ENCODE data around the gene FERD3L. TPM values are rescaled to one million over a fixed set of nuclear protein-coding genes. Genes with fewer than 3 reads are reported as not detected.

FERD3L gene
- total and polyA plus RNA-seq, 2 experiments from 2014 or later = not detected

DNA sequence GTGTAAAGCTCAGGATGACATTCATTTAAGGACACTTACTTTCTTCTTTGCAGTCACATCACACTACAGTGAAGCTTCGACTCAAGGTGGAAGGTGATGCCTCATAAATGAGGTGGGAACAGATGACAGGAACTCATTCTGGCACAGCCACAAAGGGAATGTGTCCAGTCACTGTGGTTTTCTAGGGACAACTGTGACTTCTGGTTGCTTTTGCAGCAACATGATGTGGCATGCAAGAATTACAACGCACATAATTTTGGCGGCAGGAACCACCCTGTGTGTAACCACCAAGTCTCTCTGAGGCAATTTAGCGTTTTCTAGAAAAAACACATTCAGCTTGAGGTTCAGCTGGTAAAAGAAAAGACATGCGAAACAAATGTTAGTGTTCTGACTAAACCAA is 32.0 kb upstream of the FERD3L start:
- DNase-seq (ENCODE audit: low spot score) (no peak), ATAC-seq (no peak)
- Histone ChIP-seq H3K27ac (ENCODE audit: low read depth) (no peak overlapping the region), H3K4me3 (no peak overlapping the region), H3K27me3 (ENCODE audit: insufficient read depth) (no peaks in the 10 kb centered on the region), H3K4me1 (ENCODE audit: insufficient read depth) (peaks cover 13% of the 10 kb centered on the region), H3K4me2 (no peak overlapping the region), H3K79me2 (replicated peaks; ENCODE audit: insufficient read depth) (no peaks in the 10 kb centered on the region), H3K36me3 (ENCODE audit: insufficient read depth) (no peaks in the 10 kb centered on the region), H2AFZ (peak overlapping the region; percentile 16; the same call in 1 of the 2 replicates), H3K9me2 (ENCODE audit: insufficient read depth) (no peaks in the 10 kb centered on the region), H4K20me1 (replicated peaks; ENCODE audit: insufficient read depth) (no peaks in the 10 kb centered on the region), H3F3A (replicated peaks; ENCODE audit: low read depth) (no peaks in the 10 kb centered on the region)
- TF ChIP-seq, protein P1, sequence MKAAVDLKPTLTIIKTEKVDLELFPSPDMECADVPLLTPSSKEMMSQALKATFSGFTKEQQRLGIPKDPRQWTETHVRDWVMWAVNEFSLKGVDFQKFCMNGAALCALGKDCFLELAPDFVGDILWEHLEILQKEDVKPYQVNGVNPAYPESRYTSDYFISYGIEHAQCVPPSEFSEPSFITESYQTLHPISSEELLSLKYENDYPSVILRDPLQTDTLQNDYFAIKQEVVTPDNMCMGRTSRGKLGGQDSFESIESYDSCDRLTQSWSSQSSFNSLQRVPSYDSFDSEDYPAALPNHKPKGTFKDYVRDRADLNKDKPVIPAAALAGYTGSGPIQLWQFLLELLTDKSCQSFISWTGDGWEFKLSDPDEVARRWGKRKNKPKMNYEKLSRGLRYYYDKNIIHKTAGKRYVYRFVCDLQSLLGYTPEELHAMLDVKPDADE (IDR thresholded peaks at IDR 0.05) = no peak
- TF ChIP-seq JUNB (IDR thresholded peaks at IDR 0.05; ENCODE audit: unreplicated experiment) (no peak), ZNF114 (CRISPR knock-in tag; IDR thresholded peaks at IDR 0.05) (no peak), ZNF331 (CRISPR knock-in tag; IDR thresholded peaks at IDR 0.05; ENCODE audit: low read depth) (no peak), NANOG (IDR thresholded peaks at IDR 0.05; ENCODE audit: borderline replicate concordance) (no peak), STAT1 (IDR thresholded peaks at IDR 0.05; ENCODE audit: unreplicated experiment) (no peak), POLR2AphosphoS5 (IDR thresholded peaks at IDR 0.05; ENCODE audit: low read depth) (no peak), EZH2 (IDR thresholded peaks at IDR 0.05; ENCODE audit: low read depth, unreplicated experiment) (no peak), CREB1 (CRISPR knock-in tag; IDR thresholded peaks at IDR 0.05; ENCODE audit: low read depth) (no peak), EZH2phosphoT487 (IDR thresholded peaks at IDR 0.05; ENCODE audit: unreplicated experiment) (no peak)
- TF ChIP-seq, protein P2, sequence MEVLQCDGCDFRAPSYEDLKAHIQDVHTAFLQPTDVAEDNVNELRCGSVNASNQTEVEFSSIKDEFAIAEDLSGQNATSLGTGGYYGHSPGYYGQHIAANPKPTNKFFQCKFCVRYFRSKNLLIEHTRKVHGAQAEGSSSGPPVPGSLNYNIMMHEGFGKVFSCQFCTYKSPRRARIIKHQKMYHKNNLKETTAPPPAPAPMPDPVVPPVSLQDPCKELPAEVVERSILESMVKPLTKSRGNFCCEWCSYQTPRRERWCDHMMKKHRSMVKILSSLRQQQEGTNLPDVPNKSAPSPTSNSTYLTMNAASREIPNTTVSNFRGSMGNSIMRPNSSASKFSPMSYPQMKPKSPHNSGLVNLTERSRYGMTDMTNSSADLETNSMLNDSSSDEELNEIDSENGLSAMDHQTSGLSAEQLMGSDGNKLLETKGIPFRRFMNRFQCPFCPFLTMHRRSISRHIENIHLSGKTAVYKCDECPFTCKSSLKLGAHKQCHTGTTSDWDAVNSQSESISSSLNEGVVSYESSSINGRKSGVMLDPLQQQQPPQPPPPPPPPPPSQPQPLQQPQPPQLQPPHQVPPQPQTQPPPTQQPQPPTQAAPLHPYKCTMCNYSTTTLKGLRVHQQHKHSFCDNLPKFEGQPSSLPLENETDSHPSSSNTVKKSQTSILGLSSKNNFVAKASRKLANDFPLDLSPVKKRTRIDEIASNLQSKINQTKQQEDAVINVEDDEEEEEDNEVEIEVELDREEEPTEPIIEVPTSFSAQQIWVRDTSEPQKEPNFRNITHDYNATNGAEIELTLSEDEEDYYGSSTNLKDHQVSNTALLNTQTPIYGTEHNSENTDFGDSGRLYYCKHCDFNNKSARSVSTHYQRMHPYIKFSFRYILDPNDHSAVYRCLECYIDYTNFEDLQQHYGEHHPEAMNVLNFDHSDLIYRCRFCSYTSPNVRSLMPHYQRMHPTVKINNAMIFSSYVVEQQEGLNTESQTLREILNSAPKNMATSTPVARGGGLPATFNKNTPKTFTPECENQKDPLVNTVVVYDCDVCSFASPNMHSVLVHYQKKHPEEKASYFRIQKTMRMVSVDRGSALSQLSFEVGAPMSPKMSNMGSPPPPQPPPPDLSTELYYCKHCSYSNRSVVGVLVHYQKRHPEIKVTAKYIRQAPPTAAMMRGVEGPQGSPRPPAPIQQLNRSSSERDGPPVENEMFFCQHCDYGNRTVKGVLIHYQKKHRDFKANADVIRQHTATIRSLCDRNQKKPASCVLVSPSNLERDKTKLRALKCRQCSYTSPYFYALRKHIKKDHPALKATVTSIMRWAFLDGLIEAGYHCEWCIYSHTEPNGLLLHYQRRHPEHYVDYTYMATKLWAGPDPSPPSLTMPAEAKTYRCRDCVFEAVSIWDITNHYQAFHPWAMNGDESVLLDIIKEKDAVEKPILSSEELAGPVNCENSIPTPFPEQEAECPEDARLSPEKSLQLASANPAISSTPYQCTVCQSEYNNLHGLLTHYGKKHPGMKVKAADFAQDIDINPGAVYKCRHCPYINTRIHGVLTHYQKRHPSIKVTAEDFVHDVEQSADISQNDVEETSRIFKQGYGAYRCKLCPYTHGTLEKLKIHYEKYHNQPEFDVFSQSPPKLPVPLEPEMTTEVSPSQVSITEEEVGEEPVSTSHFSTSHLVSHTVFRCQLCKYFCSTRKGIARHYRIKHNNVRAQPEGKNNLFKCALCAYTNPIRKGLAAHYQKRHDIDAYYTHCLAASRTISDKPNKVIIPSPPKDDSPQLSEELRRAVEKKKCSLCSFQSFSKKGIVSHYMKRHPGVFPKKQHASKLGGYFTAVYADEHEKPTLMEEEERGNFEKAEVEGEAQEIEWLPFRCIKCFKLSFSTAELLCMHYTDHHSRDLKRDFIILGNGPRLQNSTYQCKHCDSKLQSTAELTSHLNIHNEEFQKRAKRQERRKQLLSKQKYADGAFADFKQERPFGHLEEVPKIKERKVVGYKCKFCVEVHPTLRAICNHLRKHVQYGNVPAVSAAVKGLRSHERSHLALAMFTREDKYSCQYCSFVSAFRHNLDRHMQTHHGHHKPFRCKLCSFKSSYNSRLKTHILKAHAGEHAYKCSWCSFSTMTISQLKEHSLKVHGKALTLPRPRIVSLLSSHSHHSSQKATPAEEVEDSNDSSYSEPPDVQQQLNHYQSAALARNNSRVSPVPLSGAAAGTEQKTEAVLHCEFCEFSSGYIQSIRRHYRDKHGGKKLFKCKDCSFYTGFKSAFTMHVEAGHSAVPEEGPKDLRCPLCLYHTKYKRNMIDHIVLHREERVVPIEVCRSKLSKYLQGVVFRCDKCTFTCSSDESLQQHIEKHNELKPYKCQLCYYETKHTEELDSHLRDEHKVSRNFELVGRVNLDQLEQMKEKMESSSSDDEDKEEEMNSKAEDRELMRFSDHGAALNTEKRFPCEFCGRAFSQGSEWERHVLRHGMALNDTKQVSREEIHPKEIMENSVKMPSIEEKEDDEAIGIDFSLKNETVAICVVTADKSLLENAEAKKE (CRISPR knock-in tag; IDR thresholded peaks at IDR 0.05) = no peak
- TF ChIP-seq, protein P3, sequence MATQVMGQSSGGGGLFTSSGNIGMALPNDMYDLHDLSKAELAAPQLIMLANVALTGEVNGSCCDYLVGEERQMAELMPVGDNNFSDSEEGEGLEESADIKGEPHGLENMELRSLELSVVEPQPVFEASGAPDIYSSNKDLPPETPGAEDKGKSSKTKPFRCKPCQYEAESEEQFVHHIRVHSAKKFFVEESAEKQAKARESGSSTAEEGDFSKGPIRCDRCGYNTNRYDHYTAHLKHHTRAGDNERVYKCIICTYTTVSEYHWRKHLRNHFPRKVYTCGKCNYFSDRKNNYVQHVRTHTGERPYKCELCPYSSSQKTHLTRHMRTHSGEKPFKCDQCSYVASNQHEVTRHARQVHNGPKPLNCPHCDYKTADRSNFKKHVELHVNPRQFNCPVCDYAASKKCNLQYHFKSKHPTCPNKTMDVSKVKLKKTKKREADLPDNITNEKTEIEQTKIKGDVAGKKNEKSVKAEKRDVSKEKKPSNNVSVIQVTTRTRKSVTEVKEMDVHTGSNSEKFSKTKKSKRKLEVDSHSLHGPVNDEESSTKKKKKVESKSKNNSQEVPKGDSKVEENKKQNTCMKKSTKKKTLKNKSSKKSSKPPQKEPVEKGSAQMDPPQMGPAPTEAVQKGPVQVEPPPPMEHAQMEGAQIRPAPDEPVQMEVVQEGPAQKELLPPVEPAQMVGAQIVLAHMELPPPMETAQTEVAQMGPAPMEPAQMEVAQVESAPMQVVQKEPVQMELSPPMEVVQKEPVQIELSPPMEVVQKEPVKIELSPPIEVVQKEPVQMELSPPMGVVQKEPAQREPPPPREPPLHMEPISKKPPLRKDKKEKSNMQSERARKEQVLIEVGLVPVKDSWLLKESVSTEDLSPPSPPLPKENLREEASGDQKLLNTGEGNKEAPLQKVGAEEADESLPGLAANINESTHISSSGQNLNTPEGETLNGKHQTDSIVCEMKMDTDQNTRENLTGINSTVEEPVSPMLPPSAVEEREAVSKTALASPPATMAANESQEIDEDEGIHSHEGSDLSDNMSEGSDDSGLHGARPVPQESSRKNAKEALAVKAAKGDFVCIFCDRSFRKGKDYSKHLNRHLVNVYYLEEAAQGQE (IDR thresholded peaks at IDR 0.05; ENCODE audit: unreplicated experiment) = no peak
- TF ChIP-seq, protein P4, sequence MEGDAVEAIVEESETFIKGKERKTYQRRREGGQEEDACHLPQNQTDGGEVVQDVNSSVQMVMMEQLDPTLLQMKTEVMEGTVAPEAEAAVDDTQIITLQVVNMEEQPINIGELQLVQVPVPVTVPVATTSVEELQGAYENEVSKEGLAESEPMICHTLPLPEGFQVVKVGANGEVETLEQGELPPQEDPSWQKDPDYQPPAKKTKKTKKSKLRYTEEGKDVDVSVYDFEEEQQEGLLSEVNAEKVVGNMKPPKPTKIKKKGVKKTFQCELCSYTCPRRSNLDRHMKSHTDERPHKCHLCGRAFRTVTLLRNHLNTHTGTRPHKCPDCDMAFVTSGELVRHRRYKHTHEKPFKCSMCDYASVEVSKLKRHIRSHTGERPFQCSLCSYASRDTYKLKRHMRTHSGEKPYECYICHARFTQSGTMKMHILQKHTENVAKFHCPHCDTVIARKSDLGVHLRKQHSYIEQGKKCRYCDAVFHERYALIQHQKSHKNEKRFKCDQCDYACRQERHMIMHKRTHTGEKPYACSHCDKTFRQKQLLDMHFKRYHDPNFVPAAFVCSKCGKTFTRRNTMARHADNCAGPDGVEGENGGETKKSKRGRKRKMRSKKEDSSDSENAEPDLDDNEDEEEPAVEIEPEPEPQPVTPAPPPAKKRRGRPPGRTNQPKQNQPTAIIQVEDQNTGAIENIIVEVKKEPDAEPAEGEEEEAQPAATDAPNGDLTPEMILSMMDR (conservative IDR thresholded peaks at IDR 0.05; ENCODE audit: low read depth in 2 of 2) = no peak
- Mint-ChIP-seq H3K4me1 (peaks cover 2% of the 10 kb centered on the region; the same call in 2 of the 3 replicates), H3K9me3 (no peaks in the 10 kb centered on the region), H3K4me3 (no peak overlapping the region), H3K27ac (no peak overlapping the region), H3K36me3 (ENCODE audit: low read depth) (no peaks in the 10 kb centered on the region), H3K27me3 (ENCODE audit: insufficient read depth, low read depth, poor library complexity) (peaks cover under 1% of the 10 kb centered on the region)
